Upper lobe of right lung (tissue), 1 donor: ENCODE measurements around the gene PGAM1. TPM values are rescaled to one million over a fixed set of nuclear protein-coding genes. Genes with fewer than 3 reads are reported as not detected.
"Not testable (repeated sequence)": the region's sequence is repeated elsewhere in the genome, so short reads cannot be mapped to it uniquely, and the experiment has no call there.

Source experiments
- ATAC-seq: fragments of 200-7000 bp; cut with Tn5 transposase; one replicate; pipeline ENCODE4 v1.9.1; 2020; ENCODE audit warnings: mild to moderate bottlenecking, moderate library complexity
- DNase-seq: peaks from one replicate; pipeline ENCODE4 v3.0.0-alpha.2; 2020
- H3K27ac ChIP-seq: fragments of 200-600 bp; one replicate; pipeline ENCODE4 v1.8.0; 2022
- H3K27me3 ChIP-seq: fragments of 200-600 bp; one replicate; pipeline ENCODE4 v1.8.0; 2022; ENCODE audit warnings: mild to moderate bottlenecking
- H3K36me3 ChIP-seq: fragments of 200-600 bp; one replicate; pipeline ENCODE4 v1.8.0; 2022
- H3K4me1 ChIP-seq: fragments of 200-600 bp; one replicate; pipeline ENCODE4 v1.8.0; 2022
- H3K4me3 ChIP-seq: fragments of 200-600 bp; one replicate; pipeline ENCODE4 v1.8.0; 2022; ENCODE audit warnings: mild to moderate bottlenecking
- H3K9me3 ChIP-seq: fragments of 200-600 bp; one replicate; pipeline ENCODE4 v1.8.0; 2022
- intact Hi-C: fragments of 100-400 bp; cut with DNase I; formaldehyde crosslinking; loops from one replicate; pipeline ENCODE4 v1.11.0; 2022
- total RNA-seq: library from RNA; stranded (reverse); fragmentation: NEBNext Ultra II Directional; extraction: Animal tissue kit (Norgen Biotek cat#: 25700); gene quantifications from one replicate; pipeline ENCODE4 v1.2.1, GENCODE V29; 2021
- TF ChIP-seq, protein P1 (sequence below): fragments of 200-600 bp; IDR thresholded peaks from one replicate; pipeline ENCODE4 v1.8.0; 2022; ENCODE audit warnings: antibody characterized with exemption
- donor health status: DM: no; HTN: yes; CAD: no; lungs with severe emphysema.

PGAM1 gene
- total RNA-seq, 1 donor from 2014 or later: 139 TPM

- Histone ChIP-seq H3K4me3 (no peak overlapping the region), H3K9me3 (no peaks in the 10 kb centered on the region), H3K4me1 (peaks cover 6% of the 10 kb centered on the region), H3K27me3 (no peaks in the 10 kb centered on the region), H3K27ac (peak overlapping the region; percentile 49), H3K36me3 (peaks cover 99% of the 10 kb centered on the region)
- DNase-seq (no peak), ATAC-seq (no peak)
- TF ChIP-seq, protein P1, sequence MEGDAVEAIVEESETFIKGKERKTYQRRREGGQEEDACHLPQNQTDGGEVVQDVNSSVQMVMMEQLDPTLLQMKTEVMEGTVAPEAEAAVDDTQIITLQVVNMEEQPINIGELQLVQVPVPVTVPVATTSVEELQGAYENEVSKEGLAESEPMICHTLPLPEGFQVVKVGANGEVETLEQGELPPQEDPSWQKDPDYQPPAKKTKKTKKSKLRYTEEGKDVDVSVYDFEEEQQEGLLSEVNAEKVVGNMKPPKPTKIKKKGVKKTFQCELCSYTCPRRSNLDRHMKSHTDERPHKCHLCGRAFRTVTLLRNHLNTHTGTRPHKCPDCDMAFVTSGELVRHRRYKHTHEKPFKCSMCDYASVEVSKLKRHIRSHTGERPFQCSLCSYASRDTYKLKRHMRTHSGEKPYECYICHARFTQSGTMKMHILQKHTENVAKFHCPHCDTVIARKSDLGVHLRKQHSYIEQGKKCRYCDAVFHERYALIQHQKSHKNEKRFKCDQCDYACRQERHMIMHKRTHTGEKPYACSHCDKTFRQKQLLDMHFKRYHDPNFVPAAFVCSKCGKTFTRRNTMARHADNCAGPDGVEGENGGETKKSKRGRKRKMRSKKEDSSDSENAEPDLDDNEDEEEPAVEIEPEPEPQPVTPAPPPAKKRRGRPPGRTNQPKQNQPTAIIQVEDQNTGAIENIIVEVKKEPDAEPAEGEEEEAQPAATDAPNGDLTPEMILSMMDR: no peak
- intact Hi-C loops: no loop called here
Observed at GRCh38 chr10:97468162-97468561, 42.2 kb downstream of the PGAM1 start.

GRCh38 chr10:97468781-97469180 lies 42.8 kb downstream of the PGAM1 start:
- DNase-seq (peak; percentile 80), ATAC-seq (peak; percentile 92)
- Histone ChIP-seq H3K36me3 (peaks cover 99% of the 10 kb centered on the region), H3K27ac (peak overlapping the region; percentile 49)
- H3K4me3 ChIP-seq, intact Hi-C loops, H3K27me3 ChIP-seq, H3K4me1 ChIP-seq, H3K9me3 ChIP-seq: not testable (repeated sequence)

DNA sequence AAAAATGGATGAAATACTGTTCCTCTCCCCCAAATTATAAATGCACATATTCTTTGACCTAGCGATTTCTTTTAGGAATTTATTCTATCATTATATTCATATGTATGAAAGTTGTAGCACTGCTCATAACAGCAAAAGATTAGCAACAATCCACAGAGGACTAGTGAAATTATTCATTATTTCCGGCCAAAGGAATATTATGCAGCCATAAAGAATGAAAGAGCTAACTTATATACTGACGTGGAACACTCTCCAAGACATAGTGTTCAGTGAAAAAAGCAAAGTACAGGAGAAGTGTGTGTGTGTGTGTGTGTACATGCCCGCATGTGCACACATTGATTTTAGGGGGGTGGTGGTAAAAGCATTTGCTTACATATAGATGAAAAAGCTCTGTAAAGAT lies 48.9 kb downstream of the PGAM1 start:
- DNase-seq (no peak), ATAC-seq (no peak)
- H3K9me3 ChIP-seq: no peaks in the 10 kb centered on the region
- TF ChIP-seq, protein P1: no peak
- intact Hi-C loops: no loop called here
- peaks cover 97% of the 10 kb centered on the region for H3K36me3 ChIP-seq
- no peak overlapping the region for H3K4me3 ChIP-seq
- no peaks in the 10 kb centered on the region for H3K27me3 ChIP-seq
- H3K27ac ChIP-seq: no peak overlapping the region
- peaks cover 18% of the 10 kb centered on the region for H3K4me1 ChIP-seq

GRCh38 chr10:97475936-97476594 lies 50.1 kb downstream of the PGAM1 start:
- H3K27ac ChIP-seq: no peak overlapping the region
- H3K4me3 ChIP-seq: no peak overlapping the region
- peaks cover 24% of the 10 kb centered on the region for H3K4me1 ChIP-seq
- peaks cover 97% of the 10 kb centered on the region for H3K36me3 ChIP-seq
- DNase-seq: no peak
- H3K27me3 ChIP-seq: no peaks in the 10 kb centered on the region
- ATAC-seq: peak; percentile 94
- no peaks in the 10 kb centered on the region for H3K9me3 ChIP-seq
- intact Hi-C loops: no loop called here
- TF ChIP-seq, protein P1: no peak

GRCh38 chr10:97479410-97479809 lies 53.4 kb downstream of the PGAM1 start:
- H3K27ac ChIP-seq, ATAC-seq, H3K4me3 ChIP-seq, intact Hi-C loops, DNase-seq, H3K27me3 ChIP-seq, H3K9me3 ChIP-seq: not testable (repeated sequence)
- H3K4me1 ChIP-seq: peaks cover 31% of the 10 kb centered on the region
- H3K36me3 ChIP-seq: peaks cover 77% of the 10 kb centered on the region

DNA sequence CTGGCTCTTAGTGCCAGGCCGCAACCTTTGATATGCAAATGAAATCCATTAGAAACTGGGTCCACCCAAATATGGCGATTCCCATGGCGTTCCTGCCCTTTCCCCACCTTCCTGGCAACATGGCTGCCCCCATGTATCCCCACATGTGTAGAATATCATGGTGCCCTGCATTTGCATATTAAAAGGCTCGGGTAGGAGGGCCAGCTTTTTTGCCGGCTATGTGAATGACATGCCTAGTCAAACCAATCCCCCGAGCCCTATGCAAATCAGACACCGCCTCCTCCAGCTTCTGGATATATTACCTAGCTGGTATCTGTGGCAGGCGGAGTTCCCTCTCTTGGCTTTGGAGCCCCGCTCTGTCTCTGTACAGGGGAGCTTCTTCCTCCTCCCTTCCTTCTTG lies 53.9 kb downstream of the PGAM1 start:
- Histone ChIP-seq H3K27ac (no peak overlapping the region), H3K36me3 (peaks cover 72% of the 10 kb centered on the region), H3K4me3 (no peak overlapping the region), H3K4me1 (peaks cover 31% of the 10 kb centered on the region), H3K9me3 (no peaks in the 10 kb centered on the region), H3K27me3 (no peaks in the 10 kb centered on the region)
- ATAC-seq (no peak), DNase-seq (no peak)
- intact Hi-C loops: no loop called here
- TF ChIP-seq, protein P1: no peak

- Histone ChIP-seq H3K9me3 (no peaks in the 10 kb centered on the region), H3K4me3 (no peak overlapping the region), H3K27me3 (no peaks in the 10 kb centered on the region), H3K27ac (no peak overlapping the region), H3K36me3 (peaks cover 61% of the 10 kb centered on the region), H3K4me1 (peaks cover 20% of the 10 kb centered on the region)
- TF ChIP-seq, protein P1: no peak
- intact Hi-C loops: no loop called here
- DNase-seq (no peak), ATAC-seq (peak; percentile 84)
Observed at GRCh38 chr10:97481071-97481470, 55.1 kb downstream of the PGAM1 start.
